NCI-H2196 treated with DMSO at 0.1 percent for 48 hours (cell line): ENCODE data around the gene STAC.

Experiments used
- DNase-seq: peaks from one replicate; lab custom pipeline; 2025; ENCODE audit not compliant: unreplicated experiment; lab: John Stamatoyannopoulos, UW

Gene STAC, protein sequence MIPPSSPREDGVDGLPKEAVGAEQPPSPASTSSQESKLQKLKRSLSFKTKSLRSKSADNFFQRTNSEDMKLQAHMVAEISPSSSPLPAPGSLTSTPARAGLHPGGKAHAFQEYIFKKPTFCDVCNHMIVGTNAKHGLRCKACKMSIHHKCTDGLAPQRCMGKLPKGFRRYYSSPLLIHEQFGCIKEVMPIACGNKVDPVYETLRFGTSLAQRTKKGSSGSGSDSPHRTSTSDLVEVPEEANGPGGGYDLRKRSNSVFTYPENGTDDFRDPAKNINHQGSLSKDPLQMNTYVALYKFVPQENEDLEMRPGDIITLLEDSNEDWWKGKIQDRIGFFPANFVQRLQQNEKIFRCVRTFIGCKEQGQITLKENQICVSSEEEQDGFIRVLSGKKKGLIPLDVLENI

GRCh38 chr3:36380221-36381031, at the start of gene STAC:
STAC (plus strand) TSS chr3:36380504; CDS start chr3:36380644, 140 bp downstream.
- no peak for DNase-seq

GRCh38 chr3:36332139-36332538, 48.2 kb upstream of the STAC start:
- no peak for DNase-seq

DNA sequence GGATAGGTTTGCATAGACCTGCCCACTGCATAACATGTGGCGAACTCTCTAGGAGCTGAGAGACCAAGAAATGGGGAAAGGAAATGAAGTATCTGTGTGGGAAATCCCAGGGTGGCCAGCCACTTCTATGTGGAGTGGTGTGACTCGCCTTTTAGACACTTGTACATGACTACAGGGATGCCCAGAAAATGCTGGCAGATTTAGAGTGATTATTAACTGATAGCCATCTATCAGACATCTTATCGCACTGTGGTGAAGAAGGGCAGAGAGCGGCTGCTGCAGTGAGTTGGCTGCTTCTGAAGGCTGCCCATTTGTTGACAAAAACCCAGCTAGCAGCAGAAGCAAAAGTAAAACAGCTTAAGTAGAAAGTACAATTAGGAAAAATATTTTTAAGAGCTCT, 18.1 kb upstream of the STAC start:
- no peak for DNase-seq

DNA sequence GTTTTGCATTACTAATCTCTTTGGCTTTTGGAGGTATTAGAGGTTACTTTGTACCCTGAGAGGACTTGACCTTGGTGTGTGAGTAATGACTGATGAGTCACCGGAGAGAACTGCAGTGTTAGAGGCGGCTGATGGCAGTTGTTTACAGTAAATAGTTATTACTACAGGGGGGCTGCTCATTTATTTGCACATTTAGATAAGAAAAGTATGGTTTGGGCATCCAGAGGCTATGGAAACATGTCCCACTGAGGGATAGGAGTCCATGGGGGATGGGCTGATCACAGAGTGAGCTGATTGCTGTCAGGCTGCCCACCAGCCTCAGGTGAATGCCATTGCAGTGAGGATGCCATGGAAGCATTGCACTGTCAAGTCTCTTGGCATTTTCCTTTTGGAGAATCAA, 17.3 kb upstream of the STAC start:
- DNase-seq, result no peak

GRCh38 chr3:36364260-36364659, 16.0 kb upstream of the STAC start:
- no peak for DNase-seq

GRCh38 chr3:36365829-36366228, 14.5 kb upstream of the STAC start:
- no peak for DNase-seq

DNA sequence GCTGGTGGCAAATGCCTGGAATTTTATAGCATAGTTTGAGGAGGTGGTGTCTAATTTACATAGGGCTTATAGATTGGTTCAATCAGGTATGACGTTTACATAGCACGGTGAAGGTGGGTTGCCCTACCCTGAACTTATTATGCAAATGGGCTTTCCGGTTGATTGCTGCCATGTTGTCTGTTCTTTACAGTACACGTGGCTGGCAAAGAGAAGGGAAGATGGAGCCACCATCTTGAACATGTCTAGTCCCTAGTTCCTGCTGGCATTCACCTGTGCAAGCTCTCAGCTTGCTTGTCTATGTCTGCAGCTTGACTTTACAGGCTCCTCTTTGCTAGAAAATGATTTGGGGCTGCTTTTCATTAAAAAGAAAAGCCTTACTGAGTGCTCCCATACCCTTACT, 14.0 kb upstream of the STAC start:
- no peak for DNase-seq

DNA sequence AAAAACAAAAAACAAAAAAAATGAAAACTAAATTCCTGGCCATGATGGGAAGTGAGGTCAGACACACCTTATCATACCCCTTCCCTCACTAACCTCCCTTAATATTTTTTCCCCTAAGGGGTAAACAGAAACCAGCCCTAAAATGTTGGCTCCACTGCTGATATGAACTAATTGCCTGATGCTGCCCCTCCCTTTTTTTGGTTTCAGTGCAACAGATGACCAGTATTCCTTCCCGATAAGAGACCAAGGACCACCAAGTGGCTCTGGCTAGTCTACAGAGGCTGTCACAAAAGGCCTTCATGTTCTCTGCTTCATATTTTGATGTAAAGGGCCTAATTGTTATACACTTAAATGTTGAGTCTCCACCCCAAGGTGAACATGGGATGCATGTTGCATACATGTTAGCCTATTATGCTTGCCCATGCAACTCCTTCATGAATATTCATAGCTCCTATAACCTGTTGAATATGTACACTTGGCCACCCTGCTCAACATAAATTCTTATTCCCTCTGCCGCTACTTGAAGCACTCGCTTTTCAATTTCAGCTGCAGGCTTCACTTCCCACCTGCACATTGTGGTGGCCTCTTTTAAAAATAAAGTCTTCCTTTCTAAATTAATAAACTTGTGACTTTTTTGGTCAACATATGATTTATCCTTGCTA, 12.3 kb upstream of the STAC start:
- DNase-seq, result no peak

GRCh38 chr3:36372534-36372935, 7.8 kb upstream of the STAC start:
- no peak for DNase-seq

DNA sequence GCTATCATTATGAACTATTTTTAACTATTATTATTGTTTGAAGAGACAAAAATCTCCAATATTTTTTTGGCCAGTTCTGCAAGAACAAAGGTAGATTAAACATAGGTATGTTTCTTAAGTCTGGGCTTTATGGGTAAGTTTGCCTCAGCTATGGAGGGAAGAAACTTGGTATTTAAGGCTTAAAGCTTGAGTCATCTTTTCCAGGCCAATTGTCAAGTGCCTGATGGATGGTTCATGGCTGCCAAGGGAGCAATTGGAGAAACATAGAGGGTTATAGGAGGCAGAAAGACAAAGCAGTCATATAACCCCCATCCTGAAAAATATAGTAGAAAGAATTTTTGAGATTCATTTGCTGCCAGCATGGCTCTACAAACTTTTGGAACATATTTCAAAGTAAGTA, 7.2 kb upstream of the STAC start:
- no peak for DNase-seq

DNA sequence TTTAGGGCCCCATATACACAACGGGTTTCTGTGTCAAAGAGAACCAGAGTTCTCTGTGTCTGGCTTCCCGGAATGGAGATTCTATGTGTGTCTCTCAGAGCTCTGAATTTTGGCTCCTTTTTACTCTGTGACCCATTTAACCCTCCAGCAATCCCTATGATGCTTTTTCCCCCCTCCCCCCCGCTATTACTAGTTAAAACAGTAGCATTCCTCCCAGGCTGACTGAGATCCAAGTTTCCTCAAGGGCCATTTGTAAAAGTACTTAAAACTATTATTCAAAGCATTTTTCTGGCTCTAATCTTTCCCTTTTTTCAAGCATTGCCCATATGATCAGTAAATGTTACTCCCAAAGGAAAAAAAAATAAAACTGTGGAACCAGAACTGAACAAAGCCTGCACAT, 6.6 kb upstream of the STAC start:
- no peak for DNase-seq

- DNase-seq, result no peak
These were observed 458 bp upstream of the STAC start for GRCh38 chr3:36379872-36380220.

DNA sequence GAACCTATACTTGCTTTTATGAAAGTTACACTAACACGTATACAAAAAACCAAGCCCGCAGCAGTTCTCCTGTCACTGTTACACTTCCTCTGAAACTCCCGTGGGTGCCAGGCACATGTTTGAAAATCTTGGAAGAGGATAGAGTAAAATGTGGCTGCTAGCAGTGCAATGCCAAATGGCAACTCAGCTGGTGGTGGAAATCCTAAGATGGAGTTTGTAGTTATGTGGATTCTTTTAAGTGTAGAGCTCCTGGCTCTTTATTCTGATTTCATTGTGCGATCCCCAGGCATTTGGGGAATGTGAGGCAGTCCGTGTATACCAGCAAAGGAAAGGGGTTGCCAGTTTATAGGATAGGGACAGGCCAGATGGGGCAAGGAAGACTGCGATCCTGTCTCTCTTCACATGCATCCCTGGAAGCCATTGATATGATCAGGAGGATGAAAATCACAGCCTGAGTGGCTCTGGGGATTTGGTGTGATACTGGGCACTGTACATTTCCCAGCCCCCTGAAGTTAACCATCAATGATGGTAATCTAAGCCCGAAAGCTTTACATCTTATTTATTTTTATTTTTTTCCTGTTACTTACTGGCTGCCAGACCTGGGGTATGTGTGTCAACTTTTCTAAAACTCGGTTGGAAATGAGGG, 1.1 kb downstream of the STAC start:
- DNase-seq, result no peak

DNA sequence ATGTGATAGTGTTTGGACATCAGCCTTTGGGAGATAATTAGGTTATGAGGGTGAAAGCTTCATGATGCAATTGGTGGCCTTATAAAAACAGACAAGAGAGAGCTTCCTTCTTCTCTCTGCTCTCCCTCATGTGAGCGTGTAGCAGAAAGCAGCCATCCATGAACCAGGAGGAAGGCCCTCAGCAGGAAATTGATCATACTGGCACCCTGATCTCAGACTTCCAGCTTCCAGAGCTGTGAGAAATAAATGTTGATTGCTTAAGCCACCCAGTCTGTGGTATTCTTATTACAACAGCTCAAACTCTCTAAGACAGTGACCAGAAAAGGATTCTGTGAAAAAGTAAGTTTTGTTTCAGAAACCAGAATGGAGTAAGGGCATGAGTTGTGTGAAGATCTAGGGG, 13.3 kb downstream of the STAC start:
- DNase-seq, result no peak

- DNase-seq, result no peak
These were observed 13.9 kb downstream of the STAC start for GRCh38 chr3:36394176-36394575.

- DNase-seq, result no peak
These were observed 17.5 kb downstream of the STAC start for GRCh38 chr3:36397841-36398240.

- DNase-seq, result no peak
These were observed 19.6 kb downstream of the STAC start for GRCh38 chr3:36399933-36400332.

GRCh38 chr3:36401056-36401455, 20.8 kb downstream of the STAC start:
- no peak for DNase-seq

DNA sequence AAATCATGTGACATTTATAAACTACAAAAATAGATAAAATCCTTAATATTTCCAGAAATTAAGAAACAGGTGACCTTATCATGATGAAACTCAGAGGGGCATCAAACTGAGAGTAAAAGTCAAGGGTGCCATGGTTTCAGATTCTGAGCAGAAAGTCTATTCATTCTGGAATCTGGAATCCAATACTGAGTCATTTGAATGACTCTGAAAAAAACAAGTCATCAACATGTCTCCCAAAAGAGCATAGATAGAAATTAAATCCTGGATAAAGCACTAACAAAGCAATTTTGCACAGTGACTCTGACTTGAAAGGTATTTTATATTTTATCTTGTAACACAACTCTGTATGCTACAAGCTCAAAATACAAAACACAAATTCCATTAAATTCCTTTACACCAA, 23.4 kb downstream of the STAC start:
- DNase-seq, result no peak

- DNase-seq, result no peak
These were observed 24.9 kb downstream of the STAC start for GRCh38 chr3:36405190-36405589.

- no peak for DNase-seq
These were observed 27.8 kb downstream of the STAC start for GRCh38 chr3:36408146-36408545.
